HL-60 (cell line): ENCODE data around the gene ANO2.

Experiments
- CTCF ChIP-seq: IDR thresholded peaks from one replicate; pipeline ENCODE4 v1.5.1; 2011; ENCODE audit warnings: low read length, control low read depth, inconsistent platforms; ENCODE audit not compliant: insufficient read depth
- POLR2AphosphoS5 ChIP-seq: IDR thresholded peaks from 2 replicates; pipeline ENCODE4 v1.6.1; 2012; ENCODE audit warnings: low read depth

GRCh38 chr12:5523396-5524115 is 421.5 kb downstream of the ANO2 start:
- no peak for TF ChIP-seq CTCF
- TF ChIP-seq POLR2AphosphoS5 = no peak
